ENCODE data around the gene CSF3.

Gene CSF3

GRCh38 chr17:40022497-40022896, 7.3 kb downstream of the CSF3 start:
- in situ Hi-C loops (cut with HindIII; ENCODE audit: low sequenced_read_pairs), result no loop called here

GRCh38 chr17:40022961-40023541, 7.8 kb downstream of the CSF3 start:
- in situ Hi-C loops (cut with HindIII; ENCODE audit: low sequenced_read_pairs), result no loop called here

- in situ Hi-C loops (cut with HindIII; ENCODE audit: low sequenced_read_pairs), result no loop called here
These were observed 8.5 kb downstream of the CSF3 start for GRCh38 chr17:40023590-40024292.

GRCh38 chr17:40024901-40025300, 9.7 kb downstream of the CSF3 start:
- in situ Hi-C loops (cut with HindIII; ENCODE audit: low sequenced_read_pairs), result no loop called here

GRCh38 chr17:40025559-40025958, 10.3 kb downstream of the CSF3 start:
- in situ Hi-C loops (cut with HindIII; ENCODE audit: low sequenced_read_pairs), result no loop called here

- in situ Hi-C loops (cut with HindIII; ENCODE audit: low sequenced_read_pairs), result no loop called here
These were observed 11.0 kb downstream of the CSF3 start for GRCh38 chr17:40025991-40026815.

GRCh38 chr17:40026816-40027613, 11.8 kb downstream of the CSF3 start:
- in situ Hi-C loops (cut with HindIII; ENCODE audit: low sequenced_read_pairs), result no loop called here

- in situ Hi-C loops (cut with HindIII; ENCODE audit: low sequenced_read_pairs), result no loop called here
These were observed 12.4 kb downstream of the CSF3 start for GRCh38 chr17:40027614-40028012.

- in situ Hi-C loops (cut with HindIII; ENCODE audit: low sequenced_read_pairs), result no loop called here
These were observed 13.4 kb downstream of the CSF3 start for GRCh38 chr17:40028595-40028994.

- in situ Hi-C loops (cut with HindIII; ENCODE audit: low sequenced_read_pairs), result no loop called here
These were observed 16.5 kb downstream of the CSF3 start for GRCh38 chr17:40031706-40032105.

- in situ Hi-C loops (cut with HindIII; ENCODE audit: low sequenced_read_pairs), result no loop called here
These were observed 17.4 kb downstream of the CSF3 start for GRCh38 chr17:40032322-40033320.

GRCh38 chr17:40033339-40033738, 18.1 kb downstream of the CSF3 start:
- in situ Hi-C loops (cut with HindIII; ENCODE audit: low sequenced_read_pairs), result no loop called here

- in situ Hi-C loops (cut with HindIII; ENCODE audit: low sequenced_read_pairs), result no loop called here
These were observed 19.4 kb downstream of the CSF3 start for GRCh38 chr17:40034426-40035161.

GRCh38 chr17:40035162-40035559, 19.9 kb downstream of the CSF3 start:
- in situ Hi-C loops (cut with HindIII; ENCODE audit: low sequenced_read_pairs), result no loop called here

GRCh38 chr17:40038882-40039513, 23.8 kb downstream of the CSF3 start:
- in situ Hi-C loops (cut with HindIII; ENCODE audit: low sequenced_read_pairs), result no loop called here

- in situ Hi-C loops (cut with HindIII; ENCODE audit: low sequenced_read_pairs), result no loop called here
These were observed 26.0 kb downstream of the CSF3 start for GRCh38 chr17:40041196-40041595.

GRCh38 chr17:40056379-40057015, 41.3 kb downstream of the CSF3 start:
- in situ Hi-C loops (cut with HindIII; ENCODE audit: low sequenced_read_pairs), result loop anchor here (10.0 to 25.0 kb wide), 2 partner anchors 118 to 256 kb away; partner anchors contain the start of genes RAPGEFL1 and RARA

- in situ Hi-C loops (cut with HindIII; ENCODE audit: low sequenced_read_pairs), result loop anchor here (10.0 to 25.0 kb wide), 2 partner anchors 117 to 254 kb away; partner anchors contain the start of genes RAPGEFL1 and RARA
These were observed 43.0 kb downstream of the CSF3 start for GRCh38 chr17:40058186-40058784.
